ENCODE measurements around the gene SPZ1.
"Not testable (repeated sequence)": the region's sequence is repeated elsewhere in the genome, so short reads cannot be mapped to it uniquely, and the experiment has no call there.

SPZ1 gene

DNA sequence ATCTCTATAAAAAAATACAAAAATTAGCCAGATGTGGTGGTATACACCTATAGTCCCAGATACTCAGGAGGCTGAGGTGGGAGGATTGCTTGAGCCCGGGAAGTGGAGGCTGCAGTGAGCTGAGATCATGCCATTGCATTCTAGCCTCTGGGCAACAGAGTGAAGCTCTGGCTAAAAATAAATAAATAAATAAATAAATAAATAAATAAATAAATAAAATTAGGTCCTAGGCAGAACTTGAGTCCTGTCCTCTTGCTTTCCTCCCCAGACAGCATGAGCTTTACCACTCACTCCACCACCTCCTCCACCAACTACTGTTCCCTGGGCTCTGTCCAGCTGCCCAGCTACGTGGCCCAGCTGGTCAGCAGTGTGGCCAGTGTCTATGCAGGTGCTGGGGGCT lies 31.6 kb upstream of the SPZ1 start:
- TF ChIP-seq, protein P1, sequence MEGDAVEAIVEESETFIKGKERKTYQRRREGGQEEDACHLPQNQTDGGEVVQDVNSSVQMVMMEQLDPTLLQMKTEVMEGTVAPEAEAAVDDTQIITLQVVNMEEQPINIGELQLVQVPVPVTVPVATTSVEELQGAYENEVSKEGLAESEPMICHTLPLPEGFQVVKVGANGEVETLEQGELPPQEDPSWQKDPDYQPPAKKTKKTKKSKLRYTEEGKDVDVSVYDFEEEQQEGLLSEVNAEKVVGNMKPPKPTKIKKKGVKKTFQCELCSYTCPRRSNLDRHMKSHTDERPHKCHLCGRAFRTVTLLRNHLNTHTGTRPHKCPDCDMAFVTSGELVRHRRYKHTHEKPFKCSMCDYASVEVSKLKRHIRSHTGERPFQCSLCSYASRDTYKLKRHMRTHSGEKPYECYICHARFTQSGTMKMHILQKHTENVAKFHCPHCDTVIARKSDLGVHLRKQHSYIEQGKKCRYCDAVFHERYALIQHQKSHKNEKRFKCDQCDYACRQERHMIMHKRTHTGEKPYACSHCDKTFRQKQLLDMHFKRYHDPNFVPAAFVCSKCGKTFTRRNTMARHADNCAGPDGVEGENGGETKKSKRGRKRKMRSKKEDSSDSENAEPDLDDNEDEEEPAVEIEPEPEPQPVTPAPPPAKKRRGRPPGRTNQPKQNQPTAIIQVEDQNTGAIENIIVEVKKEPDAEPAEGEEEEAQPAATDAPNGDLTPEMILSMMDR (IDR thresholded peaks at IDR 0.05; ENCODE audit: low read depth, low read length) = no peak
- no peak for DNase-seq (ENCODE audit: extremely low read depth, low read depth)

DNA sequence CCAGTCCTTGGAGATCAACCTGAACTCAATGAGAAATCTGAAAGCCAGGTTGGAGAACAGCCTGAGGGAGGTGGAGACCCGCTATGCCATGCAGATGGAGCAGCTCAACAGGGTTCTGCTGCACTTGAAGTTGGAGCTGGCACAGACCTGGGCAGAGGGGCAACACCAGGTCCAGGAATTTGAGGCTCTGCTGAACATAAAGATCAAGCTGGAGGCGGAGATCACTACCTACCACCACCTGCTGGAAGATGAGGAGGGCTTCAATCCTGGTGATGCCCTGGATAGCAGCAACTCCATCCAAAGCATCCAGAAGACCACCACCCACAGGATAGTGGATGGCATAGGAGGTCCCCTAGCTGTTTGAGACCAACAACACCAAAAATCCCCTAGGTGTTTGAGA lies 30.5 kb upstream of the SPZ1 start:
- TF ChIP-seq, protein P1 (IDR thresholded peaks at IDR 0.05; ENCODE audit: low read depth, low read length) = no peak
- DNase-seq (ENCODE audit: extremely low read depth, low read depth) = no peak

GRCh38 chr5:80291761-80292160 lies 28.0 kb upstream of the SPZ1 start:
- TF ChIP-seq, protein P1 (IDR thresholded peaks at IDR 0.05; ENCODE audit: low read depth, low read length) = no peak
- no peak for DNase-seq (ENCODE audit: extremely low read depth, low read depth)

DNA sequence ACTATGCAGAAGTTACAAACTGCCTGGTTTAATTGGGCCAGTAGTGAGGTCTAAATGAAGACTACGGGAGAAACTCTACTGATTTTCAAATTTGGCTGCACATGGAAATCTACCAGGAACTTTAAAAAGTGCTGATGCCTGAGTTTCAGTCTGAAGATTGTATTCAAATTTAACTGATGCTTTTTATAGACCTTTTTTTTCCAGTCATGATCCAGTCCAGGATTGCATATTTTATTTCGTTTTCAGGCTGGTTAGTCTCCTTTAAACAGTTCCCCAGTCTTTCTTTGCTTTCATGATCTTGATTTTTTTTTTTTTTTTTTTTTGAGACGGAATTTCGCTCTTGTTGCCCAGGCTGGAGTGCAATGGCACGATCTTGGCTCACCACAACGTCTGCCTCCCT lies 23.7 kb upstream of the SPZ1 start:
- no peak for DNase-seq (ENCODE audit: extremely low read depth, low read depth)
- TF ChIP-seq, protein P1 (IDR thresholded peaks at IDR 0.05; ENCODE audit: low read depth, low read length) = no peak

- DNase-seq (ENCODE audit: extremely low read depth, low read depth) = no peak
- TF ChIP-seq, protein P1 (IDR thresholded peaks at IDR 0.05; ENCODE audit: low read depth, low read length) = no peak
These were observed 20.2 kb upstream of the SPZ1 start for GRCh38 chr5:80299601-80300000.

- no peak for DNase-seq (ENCODE audit: extremely low read depth, low read depth)
- TF ChIP-seq, protein P1 (IDR thresholded peaks at IDR 0.05; ENCODE audit: low read depth, low read length) = no peak
These were observed 19.7 kb upstream of the SPZ1 start for GRCh38 chr5:80300125-80300524.

DNA sequence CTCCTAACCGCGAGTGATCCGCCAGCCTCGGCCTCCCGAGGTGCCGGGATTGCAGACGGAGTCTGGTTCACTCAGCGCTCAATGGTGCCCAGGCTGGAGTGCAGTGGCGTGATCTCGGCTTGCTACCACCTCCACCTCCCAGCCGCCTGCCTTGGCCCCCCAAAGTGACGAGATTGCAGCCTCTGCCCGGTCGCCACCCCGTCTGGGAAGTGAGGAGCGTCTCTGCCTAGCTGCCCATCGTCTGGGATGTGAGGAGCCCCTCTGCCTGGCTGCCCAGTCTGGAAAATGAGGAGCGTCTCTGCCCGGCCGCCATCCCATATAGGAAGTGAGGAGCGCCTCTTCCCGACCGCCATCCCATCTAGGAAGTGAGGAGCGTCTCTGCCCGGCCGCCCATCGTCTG lies 19.0 kb upstream of the SPZ1 start:
- DNase-seq (ENCODE audit: extremely low read depth, low read depth) = not testable (repeated sequence)

DNA sequence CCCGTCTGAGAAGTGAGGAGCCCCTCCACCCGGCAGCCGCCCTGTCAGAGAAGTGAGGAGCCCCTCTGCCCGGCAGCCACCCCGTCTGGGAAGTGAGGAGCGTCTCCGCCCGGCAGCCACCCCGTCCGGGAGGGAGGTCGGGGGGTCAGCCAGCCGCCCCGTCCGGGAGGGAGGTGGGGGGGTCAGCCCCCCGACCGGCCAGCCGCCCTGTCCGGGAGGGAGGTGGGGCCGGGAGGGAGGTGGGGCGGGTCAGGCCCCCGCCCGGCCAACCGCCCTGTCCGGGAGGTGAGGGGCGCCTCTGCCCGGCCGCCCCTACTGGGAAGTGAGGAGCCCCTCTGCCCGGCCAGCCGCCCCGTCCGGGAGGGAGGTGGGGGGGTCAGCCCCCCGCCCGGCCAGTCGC lies 18.5 kb upstream of the SPZ1 start:
- DNase-seq (ENCODE audit: extremely low read depth, low read depth) = not testable (repeated sequence)

- no peak for DNase-seq (ENCODE audit: extremely low read depth, low read depth)
These were observed 17.2 kb upstream of the SPZ1 start for GRCh38 chr5:80302636-80303035.

More at GRCh38 chr5:80302636-80303035, 17.2 kb upstream of the SPZ1 start:
- TF ChIP-seq, protein P1 (IDR thresholded peaks at IDR 0.05; ENCODE audit: low read depth, low read length) = no peak

Data from AG09319 (cell line).